HL-60 (cell line): Measurements from ENCODE around the gene APLP2.

Experiments
- CTCF ChIP-seq: IDR thresholded peaks from one replicate; pipeline ENCODE4 v1.5.1; 2011; ENCODE audit warnings: low read length, control low read depth, inconsistent platforms; ENCODE audit not compliant: insufficient read depth
- GABPA ChIP-seq: IDR thresholded peaks from 2 replicates; pipeline ENCODE4 v1.6.1; 2012; ENCODE audit warnings: low read depth
- POLR2AphosphoS5 ChIP-seq: IDR thresholded peaks from 2 replicates; pipeline ENCODE4 v1.6.1; 2012; ENCODE audit warnings: low read depth
- REST ChIP-seq: IDR thresholded peaks from 2 replicates; pipeline ENCODE4 v1.6.1; 2012; ENCODE audit warnings: low read depth; ENCODE audit not compliant: insufficient replicate concordance

- no peak for TF ChIP-seq CTCF
- no peak for TF ChIP-seq POLR2AphosphoS5
- TF ChIP-seq REST: no peak
- no peak for TF ChIP-seq GABPA
Measured at GRCh38 chr11:130103296-130103814, 33.7 kb downstream of the APLP2 start.
